ENCODE measurements around the gene FGFRL1. TPM values are rescaled to one million over a fixed set of nuclear protein-coding genes. Genes with fewer than 3 reads are reported as not detected.

FGFRL1 gene
- total and polyA plus RNA-seq, 2 of the 13 experiments (the other 11 are each of a cell fraction or from before 2014, with no cell fraction given), result 19.1 to 30.6 TPM

GRCh38 chr4:992297-993110 lies 18.9 kb upstream of the FGFRL1 start (continued):
- TF ChIP-seq TFE3 (CRISPR knock-in tag; IDR thresholded peaks at IDR 0.05) (peak; percentile 98), HOXA7 (CRISPR knock-in tag; IDR thresholded peaks at IDR 0.05) (no peak), NFAT5 (CRISPR knock-in tag; IDR thresholded peaks at IDR 0.05) (no peak), SALL2 (CRISPR knock-in tag; IDR thresholded peaks at IDR 0.05) (peak; percentile 27), SKI (IDR thresholded peaks at IDR 0.05; ENCODE audit: partially characterized antibody) (peak; percentile 72), CBX1 (IDR thresholded peaks at IDR 0.05; ENCODE audit: low read depth) (peak; percentile 34), ZMYM3 (CRISPR knock-in tag; IDR thresholded peaks at IDR 0.05) (peak; percentile 76; the same call in 1 of the 2 replicates), ZNF704 (CRISPR knock-in tag; IDR thresholded peaks at IDR 0.05; ENCODE audit: borderline replicate concordance) (0 out of 2 replicates have a peak, but pooled peaks have one; percentile 24), ZNF879 (CRISPR knock-in tag; IDR thresholded peaks at IDR 0.05) (no peak), ZFP36 (IDR thresholded peaks at IDR 0.05; ENCODE audit: borderline replicate concordance, low read depth, low read length, partially characterized antibody) (no peak), ZNF337 (CRISPR knock-in tag; IDR thresholded peaks at IDR 0.05; ENCODE audit: borderline replicate concordance, low read depth) (no peak), MIER3 (CRISPR knock-in tag; IDR thresholded peaks at IDR 0.05; ENCODE audit: borderline replicate concordance) (peak; percentile 97), IRF2 (CRISPR knock-in tag; IDR thresholded peaks at IDR 0.05) (peak; percentile 100), ZNF569 (CRISPR knock-in tag; IDR thresholded peaks at IDR 0.05; ENCODE audit: borderline replicate concordance) (peak; percentile 13; the same call in 1 of the 2 replicates), STAG1 (CRISPR knock-in tag; IDR thresholded peaks at IDR 0.05) (no peak), DR1 (CRISPR knock-in tag; IDR thresholded peaks at IDR 0.05) (peak; percentile 72; the same call in 1 of the 2 replicates), SMYD3 (CRISPR knock-in tag; IDR thresholded peaks at IDR 0.05) (no peak), ZBTB39 (CRISPR knock-in tag; IDR thresholded peaks at IDR 0.05) (no peak), PHF20 (CRISPR knock-in tag; IDR thresholded peaks at IDR 0.05) (peak; percentile 71; the same call in 1 of the 2 replicates), AHR (CRISPR knock-in tag; IDR thresholded peaks at IDR 0.05) (no peak)

Measured in HepG2 (cell line).